NCI-H1417 (cell line): Measurements from ENCODE around the gene TNFRSF25.

Source experiments
- DNase-seq, 3 experiments: peaks; one replicate each; lab custom pipeline; 2025; lab: John Stamatoyannopoulos, UW

The TNFRSF25 gene

DNA sequence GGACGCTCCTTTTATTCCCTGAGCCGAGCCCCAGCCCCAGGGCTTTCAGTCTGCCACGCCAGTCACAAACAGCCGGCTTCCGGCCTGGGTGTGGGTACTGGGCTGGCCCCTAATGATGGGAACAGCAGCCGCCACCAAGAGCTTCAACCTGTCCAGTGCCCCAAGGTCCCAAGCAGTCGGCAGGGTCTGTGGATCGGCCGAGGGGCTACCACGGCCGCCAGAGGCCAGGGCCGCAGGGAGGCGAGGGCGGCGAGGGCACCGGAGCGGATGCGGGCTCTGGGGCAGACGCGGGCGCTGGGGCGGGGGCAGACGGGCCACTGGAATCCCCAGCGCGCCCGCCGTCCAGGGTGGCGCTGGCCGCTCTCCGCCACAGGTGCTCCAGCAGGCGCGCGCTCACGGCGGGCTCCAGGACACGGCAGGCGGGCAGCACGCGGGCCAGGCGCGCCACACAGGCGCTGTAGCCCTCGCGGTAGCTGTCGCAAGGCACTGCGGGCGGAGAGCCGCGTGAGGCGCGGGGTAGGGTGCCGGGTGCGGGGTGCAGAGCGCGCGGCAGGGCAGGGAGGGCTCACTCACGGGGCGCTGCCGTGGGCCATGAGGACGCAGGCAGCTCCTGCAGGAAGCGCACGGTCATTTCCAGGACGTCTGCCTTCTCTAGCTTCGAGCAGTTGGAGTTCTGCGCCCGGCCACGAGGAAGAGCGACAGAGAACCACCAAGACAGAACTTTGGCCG, 47.1 kb downstream of the TNFRSF25 start:
- DNase-seq, result peak in 2 of 3 experiments; percentile 20 to 23

DNA sequence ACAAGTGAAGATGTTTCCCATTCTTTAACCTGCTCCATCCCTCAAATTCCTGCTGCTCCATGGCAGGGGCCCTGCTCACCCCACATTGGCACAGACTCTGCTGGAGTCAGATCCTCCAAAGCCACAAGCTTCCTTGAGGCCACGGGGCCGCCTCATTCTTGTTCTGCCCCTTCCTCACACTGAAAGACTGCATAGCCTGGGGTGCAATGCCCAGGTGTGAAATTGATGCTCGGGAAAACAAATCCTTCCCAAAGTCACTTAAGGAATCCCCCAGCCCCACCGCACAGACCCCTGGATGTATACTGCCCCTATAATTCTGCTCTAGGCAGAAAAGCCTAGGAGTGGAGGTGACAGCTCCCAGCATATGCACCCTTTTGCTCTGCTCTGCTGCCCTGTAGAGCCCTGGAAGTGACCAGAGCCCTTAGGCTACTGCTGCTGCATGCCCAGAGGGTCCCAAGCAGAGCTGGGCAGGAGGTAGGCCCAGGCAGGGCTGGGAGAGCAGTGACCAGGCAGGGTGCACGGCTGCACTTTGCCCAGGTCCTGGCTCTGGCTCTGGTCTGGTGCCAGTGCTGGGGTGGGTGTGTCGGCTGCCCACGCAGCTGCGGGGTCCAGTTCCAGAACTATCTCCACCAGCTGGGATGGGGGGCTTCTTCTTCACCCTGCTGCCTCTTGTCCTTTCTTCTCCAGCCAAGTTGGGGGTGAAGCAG, 47.9 kb downstream of the TNFRSF25 start:
- DNase-seq, result no peak

DNA sequence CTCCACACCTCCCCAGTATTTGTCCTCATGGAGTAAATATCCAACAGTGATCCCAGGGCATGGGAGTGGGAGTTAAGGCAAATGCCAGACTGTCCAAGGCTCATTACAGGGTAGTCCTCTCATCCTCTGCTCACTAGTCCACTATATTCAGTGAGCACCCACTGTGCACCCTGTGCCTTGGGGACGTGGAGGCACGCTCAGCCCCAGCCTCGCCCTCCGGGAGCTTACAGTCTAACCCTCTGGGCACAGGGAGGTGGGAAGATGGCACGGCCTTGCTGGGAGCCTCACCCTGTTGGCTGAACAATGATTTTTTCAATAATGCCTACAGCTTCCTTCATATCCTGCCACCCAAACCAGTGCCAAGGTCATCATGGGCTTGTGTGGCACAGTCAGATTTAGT, 49.1 kb downstream of the TNFRSF25 start:
- no peak for DNase-seq

DNA sequence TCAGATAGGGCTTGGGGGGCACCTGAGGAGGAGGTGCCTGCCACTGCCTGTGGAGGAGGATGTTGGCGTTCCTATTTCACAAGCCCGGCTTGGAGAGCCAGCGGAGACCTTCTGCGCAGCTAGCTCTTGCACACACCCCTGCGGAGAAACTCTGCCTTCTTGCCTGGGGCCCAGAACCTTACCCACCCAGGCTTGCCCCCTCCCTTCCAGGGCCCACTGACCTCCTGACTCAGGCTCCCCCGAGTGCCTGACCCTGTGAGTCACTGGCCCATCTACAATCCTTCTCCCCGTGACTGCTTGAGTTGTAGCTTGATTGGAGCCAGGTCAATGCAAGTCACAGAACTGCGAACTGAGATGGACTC, 49.7 kb downstream of the TNFRSF25 start:
- no peak for DNase-seq

DNA sequence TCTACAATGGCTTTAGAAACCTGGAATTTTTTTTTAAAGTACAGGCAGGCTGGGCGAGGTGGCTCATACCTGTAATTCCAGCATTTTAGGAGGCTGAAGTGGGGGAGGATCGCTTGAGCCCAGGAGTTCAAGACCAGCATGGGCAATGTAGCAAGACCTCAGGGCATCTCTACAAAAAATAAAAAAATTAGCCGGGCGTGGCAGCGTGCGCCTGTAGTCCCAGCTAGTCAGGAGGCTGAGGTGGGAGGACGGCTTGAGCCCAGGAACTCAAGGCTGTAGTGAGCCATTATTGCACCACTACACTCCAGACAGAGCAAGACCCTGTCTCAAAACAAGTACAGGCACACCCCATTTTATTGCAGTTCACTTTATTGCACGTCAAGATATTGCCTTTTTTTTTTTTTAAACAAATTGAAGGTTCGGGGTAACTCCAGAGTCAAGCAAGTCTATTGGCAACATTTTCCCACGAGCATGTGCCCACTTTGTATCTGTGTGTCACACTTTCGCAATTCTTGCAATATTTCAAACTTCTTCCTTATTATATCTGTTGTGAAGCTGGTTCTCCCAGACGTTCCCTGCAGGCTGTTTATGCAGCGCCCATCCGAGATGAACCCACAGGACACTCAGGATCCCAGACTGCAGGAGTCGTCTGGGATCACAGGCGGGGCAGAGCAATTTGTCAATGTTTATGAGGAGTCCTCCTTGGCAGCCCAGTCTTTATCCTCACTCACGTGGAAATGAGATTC, 50.9 kb downstream of the TNFRSF25 start:
- DNase-seq, result no peak

DNA sequence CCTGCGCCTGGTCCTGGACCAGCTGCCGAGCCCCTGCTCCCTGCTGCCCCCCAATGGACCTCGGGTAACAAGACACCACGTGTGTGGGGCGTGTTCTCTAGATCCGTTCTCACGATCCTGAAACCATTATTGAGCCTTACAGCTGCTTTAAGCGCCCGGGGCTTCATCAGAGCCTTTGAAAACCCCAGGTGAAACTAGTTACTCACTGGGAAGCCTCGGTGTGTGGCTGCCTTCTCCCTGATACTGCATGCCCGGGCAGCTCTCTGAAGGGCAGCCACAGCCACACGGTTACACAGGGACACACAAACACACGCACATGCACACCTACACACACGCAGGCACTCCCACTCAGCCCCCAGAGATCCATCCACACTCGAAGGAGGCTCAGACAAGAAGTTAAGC, 51.5 kb downstream of the TNFRSF25 start:
- DNase-seq, result peak in 2 of 3 experiments; percentile 48 to 77

DNA sequence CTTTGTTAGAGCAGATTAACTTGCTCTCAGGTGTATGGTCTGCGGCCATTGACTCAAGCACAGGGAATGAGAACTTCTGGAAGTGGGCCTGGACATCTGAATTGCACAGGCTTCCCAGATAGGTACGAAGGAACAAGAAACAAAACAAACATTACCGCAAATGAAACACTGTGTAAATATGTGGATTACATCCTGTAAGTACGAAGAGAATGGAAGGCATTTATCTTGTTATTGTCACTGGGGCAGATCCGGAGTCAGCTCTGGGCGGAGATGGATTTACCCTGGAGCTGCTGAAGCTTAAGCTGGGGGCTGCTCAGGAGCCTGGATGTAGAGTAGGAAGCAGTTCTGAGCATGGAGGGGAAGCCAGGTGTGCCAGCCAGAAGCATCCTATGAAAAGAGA, 53.1 kb downstream of the TNFRSF25 start:
- DNase-seq, result peak; percentile 34 to 75 (median 37)
